ENCODE measurements around the gene JOSD1. TPM values are rescaled to one million over a fixed set of nuclear protein-coding genes. Genes with fewer than 3 reads are reported as not detected.
A peak's percentile ranks its signal among the peaks of the same experiment; 100 is the strongest.

The JOSD1 gene
- total and polyA plus RNA-seq, 9 of the 15 experiments (the other 6 are each of a cell fraction or from before 2014, with no cell fraction given), result 8.9 to 39.1 (median 30.4) TPM

DNA sequence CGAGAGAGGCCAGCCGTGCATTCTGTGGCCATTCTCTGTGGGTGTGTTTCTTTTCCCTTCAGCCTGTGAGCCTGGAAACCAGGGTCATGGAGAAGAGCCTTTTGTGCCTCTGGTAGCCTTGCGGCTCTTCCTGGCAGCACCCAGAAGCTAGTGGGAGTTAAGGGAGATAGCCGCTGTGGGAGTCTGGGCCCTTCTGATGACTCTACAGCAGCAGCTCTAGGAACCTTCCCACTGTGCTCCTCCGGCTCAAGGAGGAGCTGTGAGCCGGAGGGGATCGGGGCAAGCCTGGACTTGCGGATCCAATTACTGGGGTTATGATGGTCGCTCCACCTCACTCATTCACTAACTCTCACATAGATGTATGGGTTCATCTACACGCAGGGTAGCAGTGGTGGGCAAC, 15.5 kb upstream of the JOSD1 start:
- H4K20me1 ChIP-seq (replicated peaks; ENCODE audit: control insufficient read depth, insufficient read depth, low read length), result peaks cover 47% of the 10 kb centered on the region
- POLR2A ChIA-PET, result interaction anchor here (1.0 to 1.3 kb wide), 3 partner anchors 8 to 10 kb away, joined by 3 to 9 read pairs (median 7); partner anchors contain the start of gene GTPBP1
- in situ Hi-C loops (cut with MboI), result no loop called here

DNA sequence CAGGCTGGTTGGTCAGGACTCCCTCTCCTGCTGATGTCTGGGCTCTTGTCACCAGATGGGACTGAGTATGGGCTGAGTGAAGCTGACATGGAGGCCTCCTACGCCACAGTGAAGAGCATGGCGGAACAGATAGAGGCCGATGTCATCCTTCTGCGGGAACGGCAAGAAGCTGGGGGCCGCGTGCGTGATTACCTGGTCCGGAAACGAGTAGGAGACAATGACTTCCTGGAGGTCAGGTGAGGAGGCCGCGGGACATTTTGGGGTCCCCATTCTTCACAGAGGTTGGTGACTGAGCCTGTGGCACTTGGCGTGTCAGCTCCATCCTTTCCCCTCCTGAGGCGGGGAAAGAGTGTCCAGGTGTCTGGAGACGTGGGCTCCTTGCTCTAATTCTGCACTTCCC, 15.1 kb upstream of the JOSD1 start:
- ATAC-seq, result no peak
- no peak overlapping the region for H3K4me3 ChIP-seq
- FAIRE-seq, result no peak
- H4K20me1 ChIP-seq (replicated peaks; ENCODE audit: control insufficient read depth, insufficient read depth, low read length), result peaks cover 47% of the 10 kb centered on the region
- POLR2A ChIA-PET, result interaction anchor here (0.6 to 1.3 kb wide), 4 partner anchors 8 to 31 kb away, joined by 3 to 9 read pairs (median 5); partner anchors contain the start of gene GTPBP1
- intact Hi-C loops (cut with micrococcal nuclease) (no loop called here), in situ Hi-C loops (cut with MboI) (no loop called here)
- CTCF ChIA-PET (ENCODE audit: low intra/inter-chr PET ratio), result no interaction called here
- peaks cover 35 to 50% of the 10 kb centered on the region in 2 experiments; a peak in 4 of 5 replicates for H3K4me1 ChIP-seq (replicated peaks in 1 of 2; ENCODE audit: control insufficient read depth in 2 of 2, insufficient read depth in 2 of 2, low read length in 2 of 2)
- WGBS (ENCODE audit: insufficient coverage, low coverage, missing lambda C conversion rate), result 92% methylated on average over 11 of the region's 15 CpGs
- BruUV-seq (replicated peaks), result no TSS peak
- DNase-seq (ENCODE audit: extremely low read depth in 1 of 4, low spot score in 3 of 4), result no peak
- peak overlapping the region in 1 of 2 experiments; percentile 52; a peak in 1 of 4 replicates for H3K9ac ChIP-seq (ENCODE audit: insufficient read depth in 1 of 2, low read depth in 2 of 2, low read length in 2 of 2)
- no peak overlapping the region; the same call in 2 of the 3 replicates for H3K27ac ChIP-seq (ENCODE audit: extremely low read depth, low read depth, low read length)
- H3K36me3 ChIP-seq (ENCODE audit: control insufficient read depth, insufficient read depth, low read length), result peaks cover 59% of the 10 kb centered on the region; the same call in 2 of the 3 replicates
- H2AFZ ChIP-seq (ENCODE audit: low read depth, low read length), result no peak overlapping the region
- peaks cover 58% of the 10 kb centered on the region for H3K79me2 ChIP-seq (ENCODE audit: control insufficient read depth, insufficient read depth, low read length)
- no peak overlapping the region for H3K4me2 ChIP-seq (ENCODE audit: insufficient read depth, low read length)
- peaks cover 3% of the 10 kb centered on the region for H3K9me1 ChIP-seq (ENCODE audit: control insufficient read depth, insufficient read depth, low read length)
- no peaks in the 10 kb centered on the region for H3K27me3 ChIP-seq (ENCODE audit: control insufficient read depth in 2 of 2, insufficient read depth in 2 of 2, low read length in 2 of 2)
- no peaks in the 10 kb centered on the region for H3K9me3 ChIP-seq (replicated peaks; ENCODE audit: control insufficient read depth, insufficient read depth, low read depth, low read length)
- no peak for TF ChIP-seq TBP (optimal IDR thresholded peaks at IDR 0.05; ENCODE audit: low read depth, low read length)
- TF ChIP-seq CHCHD3 (CRISPR knock-in tag; IDR thresholded peaks at IDR 0.05), result no peak
- TF ChIP-seq NEUROD1 (IDR thresholded peaks at IDR 0.05; ENCODE audit: borderline replicate concordance, low read depth, low read length, partially characterized antibody), result no peak
- TF ChIP-seq U2AF1 (optimal IDR thresholded peaks at IDR 0.05; ENCODE audit: low read depth, low read length), result no peak
- TF ChIP-seq BMI1 (IDR thresholded peaks at IDR 0.05; ENCODE audit: low read length), result no peak
- no peak for TF ChIP-seq RBM25 (IDR thresholded peaks at IDR 0.05; ENCODE audit: low read depth, low read length, severe bottlenecking)
- no peak for TF ChIP-seq SMAD3 (CRISPR knock-in tag; conservative IDR thresholded peaks at IDR 0.05)
- no peak for TF ChIP-seq TAL1 (IDR thresholded peaks at IDR 0.05)
- TF ChIP-seq ZNF57 (CRISPR knock-in tag; IDR thresholded peaks at IDR 0.05), result no peak
- TF ChIP-seq CEBPB (tag; IDR thresholded peaks at IDR 0.05), result no peak
- TF ChIP-seq DMBX1 (CRISPR knock-in tag; IDR thresholded peaks at IDR 0.05; ENCODE audit: borderline replicate concordance), result no peak
- no peak for TF ChIP-seq SMAD4 (CRISPR knock-in tag; conservative IDR thresholded peaks at IDR 0.05)
- TF ChIP-seq PTBP1 (IDR thresholded peaks at IDR 0.05; ENCODE audit: low read depth, low read length), result no peak

More for the DNA sequence above, 15.5 kb upstream of the JOSD1 start:
- DNase-seq (ENCODE audit: extremely low read depth in 1 of 4, low spot score in 3 of 4), result no peak
- H3K4me3 ChIP-seq, result no peak overlapping the region
- peaks cover 35 to 50% of the 10 kb centered on the region in 2 experiments; a peak in 4 of 5 replicates for H3K4me1 ChIP-seq (replicated peaks in 1 of 2; ENCODE audit: control insufficient read depth in 2 of 2, insufficient read depth in 2 of 2, low read length in 2 of 2)
- BruUV-seq (replicated peaks), result no TSS peak
- intact Hi-C loops (cut with micrococcal nuclease), result no loop called here
- no peak for ATAC-seq
- WGBS (ENCODE audit: insufficient coverage, low coverage, missing lambda C conversion rate), result 100% methylated on average over 5 of the region's 10 CpGs
- no peak overlapping the region for H3K4me2 ChIP-seq (ENCODE audit: insufficient read depth, low read length)
- peak overlapping the region in 1 of 2 experiments; percentile 74; a peak in 2 of 4 replicates for H3K9ac ChIP-seq (ENCODE audit: insufficient read depth in 1 of 2, low read depth in 2 of 2, low read length in 2 of 2)
- FAIRE-seq, result no peak
- H3K9me3 ChIP-seq (replicated peaks; ENCODE audit: control insufficient read depth, insufficient read depth, low read depth, low read length), result no peaks in the 10 kb centered on the region
- H3K27me3 ChIP-seq (ENCODE audit: control insufficient read depth in 2 of 2, insufficient read depth in 2 of 2, low read length in 2 of 2), result no peaks in the 10 kb centered on the region
- CTCF ChIA-PET (ENCODE audit: low intra/inter-chr PET ratio), result no interaction called here
- no peak overlapping the region for H3K27ac ChIP-seq (ENCODE audit: extremely low read depth, low read depth, low read length)
- H3K79me2 ChIP-seq (ENCODE audit: control insufficient read depth, insufficient read depth, low read length), result peaks cover 53% of the 10 kb centered on the region
- peaks cover 3% of the 10 kb centered on the region for H3K9me1 ChIP-seq (ENCODE audit: control insufficient read depth, insufficient read depth, low read length)
- TF ChIP-seq ZNF785 (CRISPR knock-in tag; IDR thresholded peaks at IDR 0.05), result no peak
- TF ChIP-seq ZBTB7A (IDR thresholded peaks at IDR 0.05; ENCODE audit: borderline replicate concordance, control insufficient read depth, low read depth, low read length), result no peak
- TF ChIP-seq KDM2B (CRISPR knock-in tag; IDR thresholded peaks at IDR 0.05), result no peak
- no peak for TF ChIP-seq CCAR2 (IDR thresholded peaks at IDR 0.05; ENCODE audit: low read depth, low read length)
- TF ChIP-seq SMAD2 (IDR thresholded peaks at IDR 0.05; ENCODE audit: low read depth, low read length), result no peak
- TF ChIP-seq DACH1 (IDR thresholded peaks at IDR 0.05; ENCODE audit: partially characterized antibody), result no peak
- no peak for TF ChIP-seq SREBF2 (CRISPR knock-in tag; IDR thresholded peaks at IDR 0.05)
- TF ChIP-seq SMAD4 (CRISPR knock-in tag; conservative IDR thresholded peaks at IDR 0.05), result no peak
- no peak for TF ChIP-seq YY1 (IDR thresholded peaks at IDR 0.05; ENCODE audit: borderline replicate concordance in 1 of 3, control insufficient read depth in 1 of 3, extremely low read depth in 1 of 3, insufficient read depth in 3 of 3, insufficient read length in 1 of 3, insufficient replicate concordance in 2 of 3, low read depth in 1 of 3, low read length in 2 of 3)
- TF ChIP-seq ZBED1 (IDR thresholded peaks at IDR 0.05), result no peak
- no peak for TF ChIP-seq CEBPB (tag; IDR thresholded peaks at IDR 0.05)
- peaks cover 57% of the 10 kb centered on the region; the same call in 2 of the 3 replicates for H3K36me3 ChIP-seq (ENCODE audit: control insufficient read depth, insufficient read depth, low read length)
- no peak overlapping the region for H2AFZ ChIP-seq (ENCODE audit: low read depth, low read length)

Measured in K562 (cell line).